HL-60/S4 (cell line): ENCODE data around the gene VPS45.

Experiments
- in situ Hi-C: fragments of 300-500 bp; cut with MboI; formaldehyde crosslinking; loops from 2 replicates; pipeline ENCODE4 v1.14.3; 2022; ENCODE audit warnings: low sequenced_read_pairs

VPS45 gene

GRCh38 chr1:150182247-150182646 lies 114.7 kb downstream of the VPS45 start:
- in situ Hi-C loops = loop anchor here (25.0 kb wide), 1 partner anchor 245 kb away; the partner anchor contains the start of genes MTMR11 and SF3B4

- in situ Hi-C loops = loop anchor here (25.0 kb wide), 1 partner anchor 246 kb away; the partner anchor contains the start of genes MTMR11 and SF3B4
Observed at GRCh38 chr1:150183061-150183460, 115.5 kb downstream of the VPS45 start.

- in situ Hi-C loops = loop anchor here (25.0 kb wide), 1 partner anchor 248 kb away; the partner anchor contains the start of genes MTMR11 and SF3B4
Observed at GRCh38 chr1:150185481-150185880, 117.9 kb downstream of the VPS45 start.

GRCh38 chr1:150186438-150186788 lies 118.8 kb downstream of the VPS45 start:
- in situ Hi-C loops = loop anchor here (25.0 kb wide), 1 partner anchor 249 kb away; the partner anchor contains the start of genes MTMR11 and SF3B4

GRCh38 chr1:150186789-150187559 lies 119.4 kb downstream of the VPS45 start:
- in situ Hi-C loops = loop anchor here (25.0 kb wide), 1 partner anchor 250 kb away; the partner anchor contains the start of genes MTMR11 and SF3B4

- in situ Hi-C loops = loop anchor here (25.0 kb wide), 1 partner anchor 250 kb away; the partner anchor contains the start of genes MTMR11 and SF3B4
Observed at GRCh38 chr1:150187560-150187931, 120.0 kb downstream of the VPS45 start.

GRCh38 chr1:150192012-150192411 lies 124.4 kb downstream of the VPS45 start:
- in situ Hi-C loops = loop anchor here (25.0 kb wide), 1 partner anchor 255 kb away; the partner anchor contains the start of genes MTMR11 and SF3B4

- in situ Hi-C loops = loop anchor here (25.0 kb wide), 1 partner anchor 257 kb away; the partner anchor contains the start of genes MTMR11 and SF3B4
Observed at GRCh38 chr1:150194381-150195031, 126.9 kb downstream of the VPS45 start.
